Activated CD4-positive, CD25-positive, alpha-beta regulatory T cell treated with anti-CD3 and anti-CD28 coated beads, Interleukin-2, amount 50 U/mL, for 72 hours (primary cell): ENCODE measurements around the gene MEIS1.

Experiments used
- DNase-seq: peaks from one replicate; pipeline ENCODE4 v3.0.0; 2021

MEIS1 gene

GRCh38 chr2:66539452-66539851 is 104.5 kb downstream of the MEIS1 start:
- no peak for DNase-seq

GRCh38 chr2:66541646-66542045 is 106.7 kb downstream of the MEIS1 start:
- no peak for DNase-seq

DNA sequence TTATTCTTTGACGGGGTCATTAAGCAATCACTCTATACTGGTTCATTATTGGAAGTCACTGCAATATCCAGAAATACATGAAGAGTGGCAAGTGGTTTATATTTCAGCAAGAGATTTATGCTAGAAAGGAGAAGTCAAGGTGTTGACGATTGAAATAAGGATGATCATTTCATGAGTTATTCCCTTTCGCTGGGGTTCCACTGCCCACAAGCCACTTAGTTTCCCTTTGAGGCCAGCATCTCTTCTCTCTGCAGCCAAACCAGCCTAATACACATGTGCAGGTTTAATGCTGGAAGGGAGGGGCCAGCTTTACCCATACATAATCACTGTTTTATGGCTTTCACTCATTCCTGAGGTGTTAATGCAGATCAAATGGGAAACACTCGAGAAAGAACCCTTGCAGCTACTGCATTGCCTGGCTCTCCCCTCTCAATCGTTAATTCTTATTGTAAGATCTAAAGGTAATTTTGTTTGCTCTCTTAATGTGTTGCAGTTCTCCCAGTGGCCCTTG is 108.4 kb downstream of the MEIS1 start:
- DNase-seq, result no peak

- no peak for DNase-seq
These were observed 109.3 kb downstream of the MEIS1 start for GRCh38 chr2:66544258-66544657.

GRCh38 chr2:66545258-66545657 is 110.3 kb downstream of the MEIS1 start:
- DNase-seq, result no peak

GRCh38 chr2:66547118-66547517 is 112.2 kb downstream of the MEIS1 start:
- no peak for DNase-seq

DNA sequence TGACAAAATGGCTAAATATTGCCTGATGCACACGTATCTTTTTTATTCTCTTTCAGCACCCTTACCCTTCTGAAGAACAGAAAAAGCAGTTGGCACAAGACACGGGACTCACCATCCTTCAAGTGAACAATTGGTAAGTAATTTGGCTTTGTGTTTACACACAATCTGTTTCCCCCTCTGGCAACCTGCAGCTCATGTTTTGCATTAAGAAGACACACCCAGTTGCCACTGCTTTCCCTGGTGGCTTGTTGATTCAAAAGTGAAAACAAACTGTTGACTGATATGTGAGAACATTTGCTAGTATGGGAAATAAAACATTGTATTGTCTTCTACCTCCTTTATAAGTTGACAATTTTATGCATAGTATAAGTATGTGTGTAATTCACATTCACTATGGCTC is 113.0 kb downstream of the MEIS1 start:
- no peak for DNase-seq

DNA sequence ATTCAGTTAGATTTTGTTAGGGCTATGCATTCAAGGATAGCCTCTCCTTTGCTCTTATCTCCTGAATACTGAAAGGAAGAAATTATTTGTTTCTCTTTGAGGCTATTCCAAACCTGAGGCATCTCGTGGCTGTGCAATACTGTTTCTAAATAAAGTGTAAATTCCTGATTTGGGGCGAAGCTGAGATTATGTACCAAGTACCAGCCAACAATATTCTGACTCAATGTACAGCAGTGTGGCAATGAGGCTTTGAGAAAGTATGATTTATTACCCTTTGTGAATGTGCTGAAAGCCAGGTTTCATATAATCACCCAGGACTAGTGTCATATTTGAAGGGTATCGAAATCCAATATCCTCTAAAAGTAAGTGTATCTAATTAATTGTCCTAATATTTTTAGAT is 113.5 kb downstream of the MEIS1 start:
- DNase-seq, result no peak

DNA sequence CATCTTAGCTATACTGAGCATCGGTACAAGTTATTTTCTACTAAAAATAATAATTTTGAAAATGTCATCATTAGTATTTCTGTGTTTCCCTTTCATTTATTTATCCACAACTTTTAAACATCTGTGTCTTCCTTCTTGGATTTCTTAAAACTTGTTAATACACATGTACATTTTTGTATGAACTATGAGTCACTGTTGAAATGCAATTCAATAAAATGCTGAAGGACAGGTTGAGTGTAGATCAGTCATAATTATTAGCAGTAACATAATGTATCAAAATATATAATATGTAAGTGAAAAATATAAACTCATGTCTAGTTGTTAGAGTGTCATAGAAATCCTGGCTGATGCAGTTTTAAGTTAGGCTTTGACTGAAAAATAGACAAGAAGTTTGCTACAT is 115.9 kb downstream of the MEIS1 start:
- DNase-seq, result no peak

GRCh38 chr2:66553370-66553769 is 118.4 kb downstream of the MEIS1 start:
- DNase-seq, result no peak

DNA sequence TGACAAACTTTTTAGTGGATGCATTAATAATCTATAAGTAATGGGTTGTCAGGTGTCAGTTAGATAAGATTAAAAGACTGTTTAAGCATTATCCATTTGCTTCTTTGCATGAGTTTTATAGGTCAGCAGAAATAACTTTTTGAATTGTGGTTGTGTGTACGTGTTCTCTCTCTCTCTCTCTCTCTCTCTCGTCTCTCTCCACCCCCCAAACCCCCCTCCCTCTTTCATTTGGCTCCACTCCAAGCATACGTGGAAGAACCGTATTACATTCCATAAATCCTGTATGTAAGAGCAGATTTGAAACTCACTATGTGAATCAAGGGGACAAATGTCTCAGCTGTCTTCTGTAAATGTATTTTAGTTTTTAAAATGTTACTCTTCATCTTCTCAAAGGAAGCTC is 120.2 kb downstream of the MEIS1 start:
- no peak for DNase-seq

DNA sequence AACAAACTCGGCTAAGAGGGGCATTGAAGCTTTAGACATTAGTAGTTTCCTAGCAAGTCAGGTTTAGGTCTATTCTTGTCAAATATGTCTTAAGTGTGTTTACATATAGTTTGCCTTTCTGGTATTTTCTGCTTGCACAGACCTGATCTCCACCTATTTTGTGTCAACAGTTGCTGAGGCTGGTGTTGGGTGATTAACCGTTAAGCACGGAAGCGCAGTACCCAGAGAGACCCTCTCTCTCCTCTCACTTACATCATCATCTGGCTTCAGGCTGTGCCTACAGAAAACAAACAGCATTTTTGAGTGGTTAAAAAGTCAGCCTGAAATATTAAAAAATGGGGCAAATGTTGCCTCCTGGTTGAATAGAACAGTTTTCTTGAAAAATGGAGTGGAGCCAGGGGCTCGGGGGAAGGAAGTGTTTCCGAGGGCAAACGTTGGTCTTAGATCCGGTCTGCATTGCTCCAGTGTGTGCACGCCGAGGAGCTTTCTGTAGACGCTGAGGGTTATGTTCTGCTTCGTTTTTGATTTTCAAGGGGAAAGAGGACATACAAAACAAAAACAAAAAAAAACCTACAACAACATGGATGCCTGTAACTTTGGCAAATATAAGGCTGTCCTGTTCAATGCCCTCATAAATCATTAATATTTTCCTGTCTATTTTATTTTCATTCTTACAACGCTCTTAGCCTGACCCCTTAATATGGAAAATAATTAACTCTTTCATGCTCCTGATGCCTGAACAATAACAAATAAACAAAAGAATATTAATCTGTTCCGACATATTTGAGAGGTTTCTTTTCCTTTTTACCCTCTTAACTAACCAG is 120.8 kb downstream of the MEIS1 start:
- DNase-seq, result no peak

GRCh38 chr2:66559672-66560071 is 124.7 kb downstream of the MEIS1 start:
- DNase-seq, result no peak

DNA sequence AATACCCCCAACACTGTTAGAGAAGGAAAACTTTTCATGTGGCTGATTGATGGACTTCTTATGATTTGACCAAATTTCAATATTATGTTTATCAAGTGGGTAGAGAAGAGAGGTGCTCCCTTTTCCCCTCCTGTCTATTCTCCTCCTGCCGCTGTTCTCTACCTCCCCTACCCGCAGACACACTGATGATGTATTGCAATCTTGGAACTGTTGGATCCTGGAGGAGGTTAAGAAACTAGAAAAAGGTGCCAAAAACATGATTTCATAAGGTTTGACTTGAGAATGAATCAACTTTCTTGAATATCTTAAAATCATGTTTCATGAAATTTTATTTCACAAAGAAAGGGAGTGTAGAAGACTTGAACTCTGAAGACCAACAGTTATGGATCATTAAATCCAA is 125.8 kb downstream of the MEIS1 start:
- no peak for DNase-seq

DNA sequence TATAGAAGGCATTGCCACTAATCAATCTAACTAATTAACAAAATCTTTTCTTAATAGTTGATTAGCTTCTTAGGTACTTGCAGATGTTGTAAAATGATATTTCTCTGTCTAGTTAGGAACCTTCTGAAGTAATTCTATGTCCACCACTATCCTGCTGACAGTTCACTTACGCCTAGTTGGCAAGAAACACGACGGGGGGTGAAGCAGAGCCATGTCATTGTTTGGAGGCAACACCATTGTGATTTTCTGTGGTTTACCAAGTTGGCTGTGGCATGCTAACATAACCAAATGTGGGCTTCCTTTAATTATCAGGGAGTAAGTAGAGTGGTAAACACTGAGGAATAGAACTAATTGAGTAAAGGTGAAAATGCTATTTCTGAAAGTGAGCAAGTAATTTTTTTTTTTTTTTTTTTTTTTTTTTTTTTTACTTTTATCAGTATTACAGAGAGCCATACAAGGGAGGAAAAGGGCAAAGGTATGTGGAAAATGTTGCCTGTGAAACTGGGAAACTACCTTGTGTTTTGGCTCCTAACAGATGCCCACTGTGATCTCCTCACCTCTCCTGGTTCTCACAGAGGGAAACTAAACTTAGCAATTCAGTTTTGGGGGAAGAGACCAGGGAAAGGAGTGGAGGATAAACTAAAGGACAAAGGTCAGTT is 126.8 kb downstream of the MEIS1 start:
- DNase-seq, result no peak

DNA sequence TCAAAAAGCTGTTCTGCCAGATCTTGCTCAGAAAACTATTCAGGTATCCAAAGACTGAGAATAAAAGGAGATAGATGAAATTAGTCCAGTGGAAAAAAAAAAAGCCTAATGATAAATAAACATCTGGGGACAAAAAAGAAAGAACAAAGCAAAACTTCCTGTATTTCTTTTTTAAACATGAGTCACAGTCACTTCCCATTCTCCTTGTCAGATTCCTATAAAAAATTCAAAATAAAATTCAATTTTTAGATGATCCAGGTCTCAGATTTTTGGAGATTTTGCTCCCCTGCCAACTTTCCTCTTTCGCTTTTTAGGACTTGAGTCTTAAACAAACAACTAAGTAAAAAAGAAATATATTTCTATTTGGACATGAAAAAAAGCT is 127.4 kb downstream of the MEIS1 start:
- DNase-seq, result no peak

DNA sequence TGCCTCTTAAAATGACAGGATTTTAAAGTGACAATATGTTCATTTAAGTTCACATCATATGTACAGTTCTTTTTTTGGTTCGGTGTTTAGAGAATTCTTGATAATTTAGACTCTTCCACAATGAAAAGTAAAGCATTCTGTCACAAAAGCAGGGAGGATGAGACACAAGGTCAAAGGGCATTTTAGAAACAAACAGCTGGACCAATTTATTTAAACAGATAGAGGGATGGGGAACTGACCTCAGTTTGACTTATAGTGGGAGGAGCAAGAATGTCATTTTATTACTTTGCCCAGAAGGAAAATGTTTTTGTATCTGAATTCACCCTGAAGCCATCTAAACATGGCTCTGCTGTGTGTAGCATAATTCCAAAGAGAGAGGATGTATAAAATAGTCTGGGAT is 128.5 kb downstream of the MEIS1 start:
- DNase-seq, result no peak

DNA sequence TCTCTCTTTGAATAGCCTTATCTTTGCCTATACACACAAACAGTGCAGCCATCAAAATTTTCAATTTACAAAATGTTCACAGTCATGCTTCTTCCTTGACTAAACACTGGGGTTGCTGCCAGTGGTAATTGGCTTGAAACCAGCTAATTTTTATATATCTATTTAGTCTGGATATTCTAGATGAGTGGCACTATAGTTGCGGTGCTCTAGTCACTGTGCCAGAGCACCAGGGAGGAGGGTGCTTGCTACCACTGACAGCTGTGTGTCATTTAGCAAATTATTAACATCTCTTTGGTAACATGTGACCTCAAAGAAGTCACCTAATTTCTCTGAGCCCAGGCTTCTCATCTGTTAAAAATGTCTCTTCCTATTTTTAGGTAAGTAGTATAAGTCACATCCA is 130.4 kb downstream of the MEIS1 start:
- no peak for DNase-seq

GRCh38 chr2:66566726-66567399 is 131.9 kb downstream of the MEIS1 start:
- no peak for DNase-seq

- DNase-seq, result no peak
These were observed 132.8 kb downstream of the MEIS1 start for GRCh38 chr2:66567729-66568128.

DNA sequence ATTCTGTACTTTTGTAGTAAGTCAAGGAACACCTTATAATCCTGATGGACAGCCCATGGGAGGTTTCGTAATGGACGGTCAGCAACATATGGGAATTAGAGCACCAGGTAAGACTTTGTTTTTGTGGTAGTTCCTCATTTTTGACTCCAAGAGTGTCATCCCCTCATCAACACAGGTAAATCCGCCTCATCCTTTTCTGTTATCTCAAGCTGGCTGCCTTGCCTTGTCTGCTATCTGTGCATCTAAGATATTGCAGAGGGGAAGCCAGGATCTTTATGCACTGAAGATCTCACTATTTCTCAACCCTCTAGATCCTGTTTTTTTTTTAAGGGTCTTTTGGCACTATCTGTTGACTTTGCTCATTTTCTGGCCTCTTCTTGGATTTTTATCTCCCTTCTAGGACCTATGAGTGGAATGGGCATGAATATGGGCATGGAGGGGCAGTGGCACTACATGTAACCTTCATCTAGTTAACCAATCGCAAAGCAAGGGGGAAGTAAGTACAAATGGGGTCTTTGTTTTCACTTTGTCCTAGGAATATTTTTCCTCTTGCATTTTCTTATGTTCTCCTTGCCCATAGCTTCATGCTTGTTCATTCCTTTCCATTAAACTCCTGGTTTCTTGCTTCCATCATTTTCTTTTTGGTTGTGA is 133.8 kb downstream of the MEIS1 start:
- DNase-seq, result no peak

- DNase-seq, result no peak
These were observed 134.5 kb downstream of the MEIS1 start for GRCh38 chr2:66569321-66569851.

- DNase-seq, result no peak
These were observed 135.0 kb downstream of the MEIS1 start for GRCh38 chr2:66569974-66570373.
